Stimulated activated CD8-positive, alpha-beta memory T cell treated with anti-CD3 and anti-CD28 coated beads, Interleukin-2, amount 100 ng/mL, for 48 hours (primary cell): Measurements from ENCODE around the gene XYLT1.

Experiments used
- DNase-seq, 2 donors: peaks; one replicate each; pipeline ENCODE4 v3.0.0-alpha.2; 2020; ENCODE audit warnings: low read depth in 2 of 2

XYLT1 gene

GRCh38 chr16:17373533-17373932, 97.2 kb downstream of the XYLT1 start:
- DNase-seq: no peak

DNA sequence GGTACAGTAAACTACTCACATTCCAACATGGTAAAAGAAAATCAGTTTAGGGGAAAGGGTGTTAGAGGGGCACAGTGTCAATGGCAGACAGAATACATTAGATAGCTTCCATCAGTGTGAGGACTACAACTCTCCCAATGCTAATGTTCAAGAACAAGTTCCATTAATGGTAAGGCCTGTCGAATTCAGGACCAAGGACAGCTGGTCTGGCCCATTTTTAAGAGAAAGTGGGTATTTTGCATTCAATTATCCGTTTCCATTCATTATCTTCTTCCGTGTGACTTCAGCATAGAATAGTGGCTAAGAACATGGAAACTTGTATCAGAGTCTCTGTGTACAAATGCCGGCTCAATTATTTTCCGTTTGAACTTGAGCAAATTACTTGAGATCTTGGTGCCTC, 98.4 kb downstream of the XYLT1 start:
- no peak for DNase-seq

DNA sequence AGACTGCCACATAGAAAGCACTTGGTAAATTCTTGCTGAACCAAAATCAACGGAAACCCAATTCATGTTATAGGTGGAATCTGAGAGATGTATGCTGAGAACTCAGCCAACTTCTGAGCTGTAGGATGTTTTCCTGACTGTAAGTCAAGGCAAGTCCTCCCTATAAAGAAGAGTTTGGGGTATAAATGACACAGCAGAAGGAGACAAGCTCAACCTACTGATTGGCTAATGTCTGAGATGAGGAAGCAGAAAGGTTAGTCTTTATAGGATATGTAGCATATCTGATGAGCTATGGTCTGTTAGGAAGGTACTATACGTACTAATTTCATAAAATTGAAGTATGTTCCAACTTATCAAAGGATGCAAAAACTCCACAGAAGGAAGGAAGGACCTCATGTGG, 99.5 kb downstream of the XYLT1 start:
- no peak for DNase-seq

GRCh38 chr16:17370731-17371285, 100.0 kb downstream of the XYLT1 start:
- no peak for DNase-seq

DNA sequence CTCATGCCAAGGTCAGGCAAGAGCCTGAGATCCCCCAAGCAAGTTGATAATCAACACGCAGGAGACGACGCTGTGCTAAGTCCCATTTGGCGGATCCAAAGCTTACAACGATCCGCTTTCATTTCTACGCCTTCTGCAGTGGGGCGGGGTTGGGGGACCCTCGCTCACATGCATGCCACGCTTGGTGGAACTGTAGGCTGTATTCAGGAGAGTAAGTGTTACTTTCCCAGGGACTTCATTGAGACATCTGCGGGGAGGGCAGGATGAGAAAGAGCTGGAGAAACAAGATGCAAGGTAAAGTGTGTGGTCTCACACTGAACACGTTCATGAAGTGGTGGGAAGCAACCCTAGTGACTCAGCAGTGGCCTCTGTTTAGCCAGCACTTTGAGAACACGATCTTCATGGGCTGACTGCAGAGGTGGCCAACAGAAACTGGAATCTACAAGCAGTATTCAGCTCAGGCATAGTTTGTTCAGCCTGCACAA, 100.5 kb downstream of the XYLT1 start:
- DNase-seq: no peak

- peak in 1 of 2 donors; percentile 38 for DNase-seq
Measured at GRCh38 chr16:17369421-17370222, 101.1 kb downstream of the XYLT1 start.

DNA sequence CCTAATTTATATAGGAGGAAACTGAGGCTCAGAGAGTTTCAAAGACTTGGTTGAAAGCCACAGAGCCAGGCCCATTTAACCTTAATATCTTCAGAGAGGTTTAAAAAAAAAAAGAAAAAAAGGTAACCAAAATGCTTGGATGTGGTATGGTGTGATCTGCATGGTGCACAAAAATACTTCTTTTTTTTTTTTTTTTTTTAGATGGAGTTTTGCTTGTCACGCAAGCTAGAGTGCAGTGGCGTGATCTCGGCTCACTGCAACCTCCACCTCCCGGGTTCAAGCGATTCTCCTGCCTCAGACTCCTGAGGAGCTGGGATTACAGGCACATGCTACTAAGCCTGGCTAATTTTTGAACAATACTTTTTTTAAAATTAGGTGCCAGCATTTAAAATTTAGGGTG, 101.8 kb downstream of the XYLT1 start:
- no peak for DNase-seq

- DNase-seq: no peak
Measured at GRCh38 chr16:17368446-17368845, 102.3 kb downstream of the XYLT1 start.

GRCh38 chr16:17367923-17368322, 102.8 kb downstream of the XYLT1 start:
- no peak for DNase-seq

DNA sequence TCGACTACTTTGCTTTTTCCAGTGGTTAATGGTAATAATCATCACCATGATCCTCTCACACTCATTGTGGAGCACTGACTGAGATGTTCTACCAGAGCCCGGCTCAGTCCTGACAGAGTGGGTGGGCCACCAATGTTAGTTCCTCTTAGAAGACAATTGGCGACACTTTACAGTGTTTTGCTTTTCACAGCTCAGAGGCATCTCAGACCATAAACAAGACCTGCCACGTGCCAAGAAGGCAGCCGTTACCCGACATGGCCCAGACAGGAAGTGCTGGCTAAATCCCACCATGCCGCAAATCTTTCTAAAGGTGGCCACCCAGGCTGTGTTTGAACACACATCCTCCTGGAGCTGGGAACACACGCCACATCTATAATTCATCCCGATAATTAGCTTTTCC, 103.7 kb downstream of the XYLT1 start:
- no peak for DNase-seq

GRCh38 chr16:17366299-17366961, 104.3 kb downstream of the XYLT1 start:
- no peak for DNase-seq

DNA sequence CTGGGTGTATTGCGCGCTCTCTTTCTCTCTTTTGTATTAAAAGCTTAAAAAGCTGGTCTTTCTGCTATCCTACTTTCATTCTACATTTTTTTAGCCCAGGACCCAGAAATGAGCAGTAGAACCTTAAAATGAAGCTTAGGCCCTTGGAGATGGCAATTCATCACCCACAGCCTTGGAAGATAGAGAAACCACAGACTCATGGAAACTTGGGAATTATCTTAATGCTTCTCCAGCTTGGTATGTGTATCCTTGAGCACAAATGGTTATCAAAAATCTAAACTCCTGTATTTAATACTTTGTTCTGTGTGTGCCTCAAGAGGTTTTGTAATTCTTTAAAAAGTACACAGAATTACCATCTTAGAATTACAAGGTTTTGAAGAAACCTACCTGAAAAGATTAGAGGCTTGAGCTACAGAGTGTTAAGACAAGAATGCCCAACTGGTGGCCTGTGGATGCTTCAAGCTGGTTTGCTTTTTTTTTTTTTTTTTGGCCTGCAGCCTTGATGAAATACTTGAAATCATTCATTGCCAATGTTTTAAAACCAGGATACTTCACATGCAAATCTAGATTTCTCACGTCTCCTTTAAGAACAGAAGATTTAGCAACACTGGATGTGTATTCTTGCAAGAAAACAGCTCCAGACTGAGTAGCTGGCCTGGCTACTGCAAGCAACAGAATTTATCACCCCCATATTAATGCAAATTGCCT, 105.0 kb downstream of the XYLT1 start:
- no peak for DNase-seq

- DNase-seq: no peak
Measured at GRCh38 chr16:17365211-17365541, 105.6 kb downstream of the XYLT1 start.

GRCh38 chr16:17364319-17365210, 106.2 kb downstream of the XYLT1 start:
- no peak for DNase-seq

DNA sequence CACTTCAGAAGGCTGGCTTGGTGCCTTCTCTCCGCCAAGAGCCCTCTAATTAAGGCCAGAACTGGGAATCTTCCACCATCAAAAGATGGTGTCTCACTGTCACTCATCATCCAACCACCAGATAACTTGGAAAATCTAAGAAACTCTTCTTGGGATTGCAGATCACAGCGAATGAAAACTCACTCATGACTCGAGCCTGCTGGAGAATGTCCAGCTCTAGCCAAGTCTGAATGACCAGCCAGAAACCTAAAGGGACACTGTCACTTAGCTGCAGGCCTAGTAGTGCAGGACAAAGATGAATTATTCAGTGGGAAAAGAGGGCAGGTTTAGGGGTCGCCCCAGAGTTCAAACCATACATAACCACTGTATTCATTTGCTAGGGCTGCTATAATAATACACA, 107.8 kb downstream of the XYLT1 start:
- DNase-seq: no peak

- no peak for DNase-seq
Measured at GRCh38 chr16:17362183-17362582, 108.6 kb downstream of the XYLT1 start.

DNA sequence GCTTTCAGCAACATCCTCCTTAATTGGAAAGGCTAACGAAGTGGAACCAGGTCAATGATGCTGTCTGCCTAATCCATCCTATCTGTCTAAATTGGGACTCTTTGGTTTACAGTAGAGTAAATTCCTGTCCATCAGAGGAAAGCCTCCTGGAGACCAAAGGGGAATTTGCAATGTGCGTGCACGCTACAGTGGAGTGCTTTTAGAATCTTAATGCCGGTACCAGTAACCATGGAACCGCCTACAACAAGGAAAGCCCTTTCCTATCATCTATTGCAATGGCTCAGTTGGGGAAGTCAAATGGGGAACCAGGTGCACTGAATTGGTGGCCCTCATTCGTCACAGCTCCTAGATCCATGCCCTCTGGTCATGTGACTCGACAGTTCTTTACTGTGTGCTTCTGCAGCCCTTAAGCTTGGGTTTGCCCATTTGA, 110.1 kb downstream of the XYLT1 start:
- DNase-seq: no peak

DNA sequence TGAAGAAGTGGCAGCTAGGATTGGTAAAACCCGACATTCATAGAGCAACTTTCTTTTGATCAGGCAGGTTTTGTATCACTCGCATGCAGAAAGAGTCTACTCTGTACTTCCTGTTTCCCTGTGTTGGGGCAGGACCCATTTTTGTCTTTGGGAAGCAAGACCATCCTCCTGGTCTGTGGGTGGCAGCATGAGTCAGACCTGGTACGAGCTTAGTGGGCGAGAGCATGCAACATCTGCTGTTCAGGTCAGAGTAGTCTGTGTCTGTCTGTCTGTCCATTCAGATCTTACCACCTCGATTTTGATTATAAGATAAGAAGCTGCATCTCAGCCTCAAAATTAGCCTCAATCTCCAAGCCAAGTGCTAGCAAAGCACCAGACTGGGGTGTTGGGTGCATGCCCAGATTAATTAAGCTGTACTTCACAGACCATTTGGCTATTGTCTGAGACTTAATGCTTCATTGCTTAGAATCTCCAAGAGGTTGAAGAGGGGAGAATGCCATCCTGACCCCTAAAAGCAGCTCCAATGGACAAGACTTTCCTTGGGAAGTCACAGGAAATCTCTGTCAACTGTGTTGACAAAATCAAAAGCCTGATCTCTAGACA, 110.9 kb downstream of the XYLT1 start:
- peak in 1 of 2 donors; percentile 48 for DNase-seq

- DNase-seq: no peak
Measured at GRCh38 chr16:17358846-17359245, 111.9 kb downstream of the XYLT1 start.

- no peak for DNase-seq
Measured at GRCh38 chr16:17358355-17358754, 112.4 kb downstream of the XYLT1 start.
